Measurements from ENCODE around the gene WWOX.

DNA sequence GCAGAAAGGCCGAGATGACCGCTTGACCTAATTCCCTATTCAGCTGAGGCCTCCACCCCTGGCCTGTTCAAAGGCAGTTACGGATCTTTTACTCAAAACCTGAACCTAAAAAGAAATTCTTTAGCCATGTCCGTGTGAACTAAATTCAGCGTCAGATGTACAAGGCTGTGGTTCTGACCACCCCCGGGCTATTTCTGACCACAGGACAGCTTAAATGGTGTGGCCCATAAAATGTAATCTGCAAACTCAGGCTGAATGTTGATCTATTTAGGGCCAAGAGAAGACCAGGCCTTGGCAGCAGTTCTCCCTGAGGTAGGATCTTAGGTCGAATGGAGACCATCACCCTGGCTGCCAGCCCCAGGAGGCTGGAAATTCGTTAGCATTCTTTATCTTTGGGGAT lies 485.5 kb downstream of the WWOX start:
- TF ChIP-seq, protein P1, sequence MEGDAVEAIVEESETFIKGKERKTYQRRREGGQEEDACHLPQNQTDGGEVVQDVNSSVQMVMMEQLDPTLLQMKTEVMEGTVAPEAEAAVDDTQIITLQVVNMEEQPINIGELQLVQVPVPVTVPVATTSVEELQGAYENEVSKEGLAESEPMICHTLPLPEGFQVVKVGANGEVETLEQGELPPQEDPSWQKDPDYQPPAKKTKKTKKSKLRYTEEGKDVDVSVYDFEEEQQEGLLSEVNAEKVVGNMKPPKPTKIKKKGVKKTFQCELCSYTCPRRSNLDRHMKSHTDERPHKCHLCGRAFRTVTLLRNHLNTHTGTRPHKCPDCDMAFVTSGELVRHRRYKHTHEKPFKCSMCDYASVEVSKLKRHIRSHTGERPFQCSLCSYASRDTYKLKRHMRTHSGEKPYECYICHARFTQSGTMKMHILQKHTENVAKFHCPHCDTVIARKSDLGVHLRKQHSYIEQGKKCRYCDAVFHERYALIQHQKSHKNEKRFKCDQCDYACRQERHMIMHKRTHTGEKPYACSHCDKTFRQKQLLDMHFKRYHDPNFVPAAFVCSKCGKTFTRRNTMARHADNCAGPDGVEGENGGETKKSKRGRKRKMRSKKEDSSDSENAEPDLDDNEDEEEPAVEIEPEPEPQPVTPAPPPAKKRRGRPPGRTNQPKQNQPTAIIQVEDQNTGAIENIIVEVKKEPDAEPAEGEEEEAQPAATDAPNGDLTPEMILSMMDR (IDR thresholded peaks at IDR 0.05; ENCODE audit: borderline replicate concordance, extremely low read depth, low read length, poor library complexity, severe bottlenecking) = no peak
- no peak for TF ChIP-seq EZH2 (IDR thresholded peaks at IDR 0.05; ENCODE audit: borderline replicate concordance, low read depth, low read length, severe bottlenecking)
